ENCODE measurements around the gene SAP30.

SAP30 gene

DNA sequence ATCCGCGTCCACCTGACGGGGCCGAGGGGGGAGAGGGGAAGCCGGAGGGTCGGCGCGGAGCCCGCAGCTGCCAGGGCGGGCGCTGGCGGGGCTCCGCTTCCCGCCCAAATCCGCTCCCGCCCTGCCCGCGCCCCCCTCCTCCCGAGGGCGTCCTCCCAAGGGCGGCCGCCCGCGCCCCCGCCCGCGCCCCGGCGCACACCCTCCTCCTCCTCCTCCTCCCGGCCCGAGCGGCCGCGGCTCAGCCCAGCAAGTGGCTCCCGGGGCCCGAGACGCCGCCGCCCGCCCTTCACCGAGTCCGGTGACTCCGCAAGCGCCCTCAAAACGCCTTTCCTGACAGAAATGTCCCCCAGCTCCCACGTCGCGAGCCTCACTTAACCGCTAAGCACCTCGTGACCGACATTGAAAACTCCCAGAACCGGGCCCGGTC lies 37.1 kb upstream of the SAP30 start:
- H3K27ac ChIP-seq, result peak overlapping the region; percentile 97
- no peak for TF ChIP-seq ZFX (IDR thresholded peaks at IDR 0.05; ENCODE audit: borderline replicate concordance)
- TF ChIP-seq, protein P1, sequence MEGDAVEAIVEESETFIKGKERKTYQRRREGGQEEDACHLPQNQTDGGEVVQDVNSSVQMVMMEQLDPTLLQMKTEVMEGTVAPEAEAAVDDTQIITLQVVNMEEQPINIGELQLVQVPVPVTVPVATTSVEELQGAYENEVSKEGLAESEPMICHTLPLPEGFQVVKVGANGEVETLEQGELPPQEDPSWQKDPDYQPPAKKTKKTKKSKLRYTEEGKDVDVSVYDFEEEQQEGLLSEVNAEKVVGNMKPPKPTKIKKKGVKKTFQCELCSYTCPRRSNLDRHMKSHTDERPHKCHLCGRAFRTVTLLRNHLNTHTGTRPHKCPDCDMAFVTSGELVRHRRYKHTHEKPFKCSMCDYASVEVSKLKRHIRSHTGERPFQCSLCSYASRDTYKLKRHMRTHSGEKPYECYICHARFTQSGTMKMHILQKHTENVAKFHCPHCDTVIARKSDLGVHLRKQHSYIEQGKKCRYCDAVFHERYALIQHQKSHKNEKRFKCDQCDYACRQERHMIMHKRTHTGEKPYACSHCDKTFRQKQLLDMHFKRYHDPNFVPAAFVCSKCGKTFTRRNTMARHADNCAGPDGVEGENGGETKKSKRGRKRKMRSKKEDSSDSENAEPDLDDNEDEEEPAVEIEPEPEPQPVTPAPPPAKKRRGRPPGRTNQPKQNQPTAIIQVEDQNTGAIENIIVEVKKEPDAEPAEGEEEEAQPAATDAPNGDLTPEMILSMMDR (IDR thresholded peaks at IDR 0.05), result no peak

GRCh38 chr4:173334085-173334890 lies 36.5 kb upstream of the SAP30 start, which contains the start of gene HMGB2:
Gene HMGB2 (minus strand): TSS chr4:173334358. CDS start chr4:173333649, 709 bp downstream.
- peak within 1 kb of the TSS; percentile 97 for H3K27ac ChIP-seq
- no peak for TF ChIP-seq ZFX (IDR thresholded peaks at IDR 0.05; ENCODE audit: borderline replicate concordance)
- TF ChIP-seq, protein P1 (IDR thresholded peaks at IDR 0.05), result no peak

GRCh38 chr4:173334891-173335752 lies 35.6 kb upstream of the SAP30 start:
- peak overlapping the region; percentile 97 for H3K27ac ChIP-seq
- TF ChIP-seq ZFX (IDR thresholded peaks at IDR 0.05; ENCODE audit: borderline replicate concordance), result no peak
- TF ChIP-seq, protein P1 (IDR thresholded peaks at IDR 0.05), result no peak

DNA sequence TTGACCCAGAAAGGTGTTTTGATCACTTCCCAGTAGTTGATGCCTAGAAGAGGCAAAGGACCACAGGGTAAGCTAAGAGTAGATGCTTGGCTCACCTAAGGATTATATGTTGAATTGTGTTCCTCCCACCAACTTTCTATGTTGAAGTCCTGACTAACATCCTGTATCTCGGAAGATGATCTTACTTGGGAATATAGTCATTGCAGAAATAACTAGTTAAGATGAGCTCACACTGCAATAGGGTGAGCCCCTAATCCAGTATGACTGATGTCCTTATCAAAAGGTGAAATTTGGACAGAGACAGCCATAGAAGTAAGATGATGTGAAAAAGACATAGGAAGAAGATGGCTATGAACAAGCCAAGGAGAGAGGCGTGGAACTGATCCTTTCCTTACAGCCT lies 33.3 kb upstream of the SAP30 start:
- TF ChIP-seq, protein P1 (IDR thresholded peaks at IDR 0.05), result no peak
- no peak for TF ChIP-seq ZFX (IDR thresholded peaks at IDR 0.05; ENCODE audit: borderline replicate concordance)
- no peak overlapping the region for H3K27ac ChIP-seq

DNA sequence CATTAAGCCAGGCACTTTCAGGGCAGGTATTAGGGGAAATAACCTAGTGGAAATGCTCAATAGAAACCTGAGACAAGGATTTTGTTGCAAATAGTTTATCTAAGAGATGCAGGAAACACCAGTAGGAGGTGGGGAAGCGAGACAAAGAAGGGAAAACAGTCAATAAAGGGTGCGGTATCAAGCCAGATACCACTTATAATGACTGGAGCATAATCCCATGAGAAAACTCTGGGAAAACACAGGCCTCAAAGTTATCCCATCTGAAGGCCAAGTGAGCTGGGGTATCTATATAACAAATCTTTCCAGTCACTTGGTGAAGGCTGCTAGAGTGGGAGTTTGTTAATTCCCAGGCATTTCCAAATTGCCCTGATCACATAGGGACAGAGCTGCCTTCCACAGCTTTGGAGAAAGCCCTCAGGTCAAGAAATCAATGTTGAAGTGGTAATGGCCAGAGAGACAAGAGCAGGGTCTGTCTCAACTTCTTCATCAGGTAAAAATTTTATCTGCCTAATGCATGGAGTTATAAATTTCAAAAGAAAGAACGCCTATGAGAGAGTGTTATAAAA lies 26.8 kb upstream of the SAP30 start:
- no peak overlapping the region for H3K27ac ChIP-seq
- no peak for TF ChIP-seq ZFX (IDR thresholded peaks at IDR 0.05; ENCODE audit: borderline replicate concordance)
- TF ChIP-seq, protein P1 (IDR thresholded peaks at IDR 0.05), result no peak

GRCh38 chr4:173345648-173346047 lies 25.1 kb upstream of the SAP30 start:
- H3K27ac ChIP-seq, result no peak overlapping the region
- TF ChIP-seq ZFX (IDR thresholded peaks at IDR 0.05; ENCODE audit: borderline replicate concordance), result no peak
- TF ChIP-seq, protein P1 (IDR thresholded peaks at IDR 0.05), result no peak

Data from 22Rv1 (cell line).